LoVo (cell line): ENCODE data around the gene KRT85.
"Not testable (repeated sequence)": the region's sequence is repeated elsewhere in the genome, so short reads cannot be mapped to it uniquely, and the experiment has no call there.

Experiments
- DNase-seq: peaks from one replicate; pipeline ENCODE4 v3.0.0-alpha.2; 2016; ENCODE audit warnings: low spot score

KRT85 gene

GRCh38 chr12:52366738-52367485 lies at the start of gene KRT85:
Gene KRT85, minus strand, starts transcription at chr12:52367481. Its CDS starts 76 bp downstream, at chr12:52367405.
- no peak for DNase-seq

GRCh38 chr12:52416795-52417194 lies 49.5 kb upstream of the KRT85 start:
- DNase-seq, result no peak

- DNase-seq, result peak; percentile 17
Measured at GRCh38 chr12:52415870-52416750, 48.8 kb upstream of the KRT85 start.

- DNase-seq, result no peak
Measured at GRCh38 chr12:52414936-52415335, 47.7 kb upstream of the KRT85 start.

GRCh38 chr12:52413782-52414345 lies 46.6 kb upstream of the KRT85 start:
- no peak for DNase-seq

GRCh38 chr12:52413202-52413601 lies 45.9 kb upstream of the KRT85 start:
- no peak for DNase-seq

GRCh38 chr12:52411815-52412214 lies 44.5 kb upstream of the KRT85 start:
- no peak for DNase-seq

GRCh38 chr12:52410589-52411248 lies 43.4 kb upstream of the KRT85 start:
- DNase-seq, result not testable (repeated sequence)

GRCh38 chr12:52407918-52408317 lies 40.6 kb upstream of the KRT85 start:
- no peak for DNase-seq

GRCh38 chr12:52405922-52406385 lies 38.7 kb upstream of the KRT85 start, which contains the start of gene KRT82:
Gene KRT82, minus strand, starts transcription at chr12:52406335. Its CDS starts 58 bp downstream, at chr12:52406277.
- DNase-seq, result no peak

- no peak for DNase-seq
Measured at GRCh38 chr12:52404951-52405350, 37.7 kb upstream of the KRT85 start.

- DNase-seq, result no peak
Measured at GRCh38 chr12:52403561-52403960, 36.3 kb upstream of the KRT85 start.

- no peak for DNase-seq
Measured at GRCh38 chr12:52402873-52403540, 35.7 kb upstream of the KRT85 start.

GRCh38 chr12:52402377-52402776 lies 35.1 kb upstream of the KRT85 start:
- DNase-seq, result no peak

GRCh38 chr12:52401926-52402325 lies 34.6 kb upstream of the KRT85 start:
- DNase-seq, result no peak

GRCh38 chr12:52401526-52401925 lies 34.2 kb upstream of the KRT85 start:
- no peak for DNase-seq

GRCh38 chr12:52400906-52401305 lies 33.6 kb upstream of the KRT85 start:
- no peak for DNase-seq

- no peak for DNase-seq
Measured at GRCh38 chr12:52399756-52400155, 32.5 kb upstream of the KRT85 start.

GRCh38 chr12:52398176-52398575 lies 30.9 kb upstream of the KRT85 start:
- DNase-seq, result no peak

GRCh38 chr12:52396656-52397055 lies 29.4 kb upstream of the KRT85 start:
- no peak for DNase-seq

- no peak for DNase-seq
Measured at GRCh38 chr12:52395761-52396434, 28.6 kb upstream of the KRT85 start.
